HG02970 (cell line): ENCODE results near the gene BANP.
"Not testable (repeated sequence)": the region's sequence is repeated elsewhere in the genome, so short reads cannot be mapped to it uniquely, and the experiment has no call there.

Source experiments
- ATAC-seq: cut with Tn5 transposase; IDR thresholded peaks from one replicate; pipeline ENCODE4 v1.9.1; 2021; ENCODE audit warnings: mild to moderate bottlenecking, moderate library complexity, moderate number of reproducible peaks; ENCODE audit not compliant: unreplicated experiment, low FRiP score

Gene BANP

DNA sequence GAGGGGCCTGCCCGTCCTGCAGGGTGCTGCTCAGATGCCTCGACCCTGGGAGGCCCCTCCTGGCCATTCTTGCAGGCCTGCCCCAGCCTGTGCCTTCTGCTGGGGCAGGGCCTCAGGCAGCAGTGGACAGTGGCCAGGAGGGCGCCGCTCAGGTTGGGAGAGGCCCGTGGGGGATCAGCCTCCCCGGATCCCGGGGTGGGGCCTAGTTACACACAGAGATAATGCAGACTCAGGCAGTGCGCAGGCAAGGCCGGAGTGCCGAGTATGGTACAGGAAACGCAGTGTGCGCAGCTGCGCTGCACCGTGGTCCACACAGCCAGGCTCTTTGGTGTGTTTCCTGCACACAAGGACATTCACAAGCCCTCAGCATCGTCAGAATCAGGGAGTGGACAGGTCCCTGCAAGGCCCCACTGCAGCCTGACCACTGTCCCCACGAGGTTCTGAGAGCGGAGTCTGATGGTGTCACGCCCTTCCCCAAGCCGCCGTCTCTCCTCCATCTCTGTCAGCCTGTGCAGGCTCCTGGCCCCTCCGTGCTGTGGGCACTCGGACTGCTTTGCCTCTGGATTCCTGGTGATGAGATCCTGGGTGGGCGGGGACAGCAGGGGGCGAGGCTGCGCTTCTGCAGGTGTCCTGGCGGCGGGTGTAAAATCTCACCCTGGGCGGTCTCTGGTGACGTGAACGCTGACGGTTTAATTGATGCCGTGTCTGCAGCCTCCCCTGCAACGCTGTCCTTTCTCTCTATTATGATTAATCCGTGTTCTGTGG is 141.7 kb downstream of the BANP start:
- ATAC-seq, result not testable (repeated sequence)

DNA sequence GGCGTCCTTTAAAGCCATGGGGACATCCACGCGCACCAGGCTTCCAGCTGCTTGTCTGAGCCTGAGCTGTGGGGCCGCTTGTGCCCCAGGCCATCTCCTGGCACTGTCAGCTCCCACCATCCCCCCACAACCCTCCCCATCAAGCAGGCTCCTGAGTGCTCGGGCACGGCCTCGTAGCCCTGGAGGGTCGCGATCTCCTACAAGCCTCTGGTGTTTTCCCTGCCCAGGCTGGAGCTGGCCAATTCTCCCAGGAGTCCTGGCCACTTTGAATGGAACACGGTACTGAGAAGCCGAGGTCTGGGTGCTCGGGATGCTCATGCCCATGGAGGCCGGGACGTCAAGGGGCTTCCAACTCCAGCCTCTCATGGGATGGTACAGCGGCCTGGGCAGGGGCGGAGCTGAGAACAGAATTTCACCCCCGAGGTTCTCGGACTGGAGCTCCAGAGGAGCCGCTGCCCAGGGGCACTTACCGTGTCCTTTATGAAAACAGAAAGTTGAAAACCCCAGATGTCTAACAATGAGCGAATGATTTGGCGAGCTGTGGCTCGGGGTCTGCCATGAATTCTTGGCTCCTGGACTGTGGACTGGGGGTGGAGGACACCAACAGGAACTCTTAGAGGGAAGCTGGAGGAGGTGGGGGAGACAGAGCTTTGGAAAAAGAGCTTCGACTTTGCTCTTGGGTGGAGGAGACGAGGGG is 142.5 kb downstream of the BANP start:
- not testable (repeated sequence) for ATAC-seq

GRCh38 chr16:88094253-88094575 is 143.0 kb downstream of the BANP start:
- not testable (repeated sequence) for ATAC-seq

DNA sequence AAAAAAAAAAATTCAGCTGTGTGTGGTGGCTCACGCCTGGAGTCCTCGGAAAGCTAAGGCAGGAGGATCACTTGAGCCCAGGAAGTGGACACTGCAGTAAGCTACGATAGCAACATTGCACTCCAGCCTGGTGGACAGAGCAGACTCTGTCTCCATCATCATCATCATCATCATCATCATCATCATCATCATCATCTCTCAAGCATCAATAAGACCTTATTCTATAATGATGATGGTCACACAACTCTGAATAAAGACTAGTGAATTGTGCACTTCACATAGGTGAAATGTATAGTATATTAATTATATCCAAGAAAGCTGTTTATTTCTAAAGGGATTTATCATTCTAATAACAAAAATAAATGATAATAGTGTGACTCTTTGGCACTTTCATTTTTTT is 143.7 kb downstream of the BANP start:
- ATAC-seq, result not testable (repeated sequence)

- ATAC-seq, result not testable (repeated sequence)
Observed at GRCh38 chr16:88096659-88097058, 145.4 kb downstream of the BANP start.

- not testable (repeated sequence) for ATAC-seq
Observed at GRCh38 chr16:88098731-88099562, 147.7 kb downstream of the BANP start.

DNA sequence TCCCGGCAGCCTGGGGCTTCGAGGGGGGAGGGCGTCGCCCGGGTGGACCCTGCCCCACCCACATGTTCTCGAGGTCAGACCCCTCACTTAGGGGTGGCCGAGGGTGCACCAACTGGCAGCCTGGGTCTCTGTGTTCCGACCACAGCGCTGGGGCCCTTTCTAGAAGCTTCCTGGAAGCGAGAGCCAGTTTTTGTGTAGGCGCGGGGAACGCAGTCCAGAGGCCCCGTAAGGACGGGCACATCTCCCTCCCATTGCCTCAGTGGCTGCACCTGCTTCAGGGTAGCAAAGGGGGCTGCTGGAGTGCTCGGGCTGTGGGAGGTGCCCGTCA is 148.3 kb downstream of the BANP start:
- ATAC-seq, result no peak

DNA sequence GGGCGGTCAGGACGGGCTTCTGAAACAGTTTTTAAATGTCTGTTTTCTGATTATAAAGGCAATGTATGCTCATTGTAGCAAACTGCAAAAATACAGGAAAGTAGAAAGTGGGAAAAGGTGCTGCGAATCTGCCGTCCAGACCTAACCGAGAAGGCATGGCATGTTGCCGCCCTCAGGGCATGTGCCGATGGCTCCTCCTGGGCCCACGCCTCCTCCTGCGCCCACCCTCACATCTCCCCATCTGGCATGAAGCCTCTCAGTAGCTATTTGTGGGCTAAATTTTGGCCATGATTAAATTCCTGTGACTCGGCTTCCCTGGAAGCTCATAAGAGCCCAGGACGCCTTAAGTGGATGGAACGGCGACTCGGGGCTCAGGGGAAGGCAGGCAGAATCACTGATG is 148.7 kb downstream of the BANP start:
- ATAC-seq, result not testable (repeated sequence)

- ATAC-seq, result not testable (repeated sequence)
Observed at GRCh38 chr16:88100801-88101622, 149.8 kb downstream of the BANP start.

GRCh38 chr16:88101623-88102105 is 150.4 kb downstream of the BANP start:
- ATAC-seq, result not testable (repeated sequence)

DNA sequence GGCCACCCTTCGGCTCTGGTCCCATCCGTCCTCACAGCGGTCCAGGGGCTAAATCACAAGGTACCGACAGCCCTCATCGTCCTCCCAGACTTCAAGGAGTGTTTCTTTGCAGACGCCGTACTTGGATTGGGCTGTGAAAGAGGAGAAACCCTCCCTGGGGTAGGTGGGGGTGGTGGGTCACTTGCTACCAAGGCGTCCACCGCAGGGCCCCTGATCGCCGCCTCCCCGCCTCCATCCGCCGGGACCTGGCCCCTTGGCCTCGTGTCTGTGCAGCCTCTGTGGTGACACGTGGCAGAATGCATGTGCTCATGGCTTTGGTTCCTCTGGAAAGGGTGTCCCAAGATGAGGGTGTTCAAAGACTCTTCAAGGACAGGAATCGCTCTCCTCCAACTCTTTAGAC is 151.4 kb downstream of the BANP start:
- ATAC-seq, result no peak

GRCh38 chr16:88103011-88103410 is 151.8 kb downstream of the BANP start:
- no peak for ATAC-seq

DNA sequence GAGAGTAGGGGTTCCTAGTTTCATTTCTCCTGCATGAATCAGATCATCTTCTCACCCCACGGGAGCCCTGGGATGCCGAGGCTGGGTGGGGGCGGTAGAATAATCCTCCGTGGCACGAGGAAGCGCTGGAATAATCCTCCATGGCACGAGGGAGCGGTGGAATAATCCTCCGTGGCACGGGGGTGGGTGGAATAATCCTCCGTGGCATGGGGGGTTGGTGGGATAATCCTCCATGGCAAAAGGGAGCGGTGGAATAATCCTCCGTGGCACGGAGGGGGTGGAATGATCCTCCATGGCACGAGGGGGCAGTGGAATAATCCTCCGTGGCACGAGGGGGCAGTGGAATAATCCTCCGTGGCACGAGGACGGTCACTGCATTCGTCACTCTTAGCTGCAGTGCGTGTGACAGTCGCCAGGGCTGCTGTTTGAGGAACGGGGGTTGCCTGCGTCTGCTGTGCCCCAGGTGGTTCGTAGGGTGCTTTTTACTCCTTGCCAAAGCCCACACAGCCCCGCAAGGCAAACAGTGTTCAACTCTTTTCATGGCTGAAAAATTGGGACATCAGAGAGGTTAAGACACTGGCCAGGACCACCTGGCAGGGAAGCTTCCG is 152.5 kb downstream of the BANP start:
- ATAC-seq, result no peak

- ATAC-seq, result not testable (repeated sequence)
Observed at GRCh38 chr16:88104363-88104762, 153.1 kb downstream of the BANP start.

- not testable (repeated sequence) for ATAC-seq
Observed at GRCh38 chr16:88105574-88106140, 154.4 kb downstream of the BANP start.

GRCh38 chr16:88106566-88106965 is 155.3 kb downstream of the BANP start:
- not testable (repeated sequence) for ATAC-seq

GRCh38 chr16:88108762-88109161 is 157.5 kb downstream of the BANP start:
- ATAC-seq, result no peak

DNA sequence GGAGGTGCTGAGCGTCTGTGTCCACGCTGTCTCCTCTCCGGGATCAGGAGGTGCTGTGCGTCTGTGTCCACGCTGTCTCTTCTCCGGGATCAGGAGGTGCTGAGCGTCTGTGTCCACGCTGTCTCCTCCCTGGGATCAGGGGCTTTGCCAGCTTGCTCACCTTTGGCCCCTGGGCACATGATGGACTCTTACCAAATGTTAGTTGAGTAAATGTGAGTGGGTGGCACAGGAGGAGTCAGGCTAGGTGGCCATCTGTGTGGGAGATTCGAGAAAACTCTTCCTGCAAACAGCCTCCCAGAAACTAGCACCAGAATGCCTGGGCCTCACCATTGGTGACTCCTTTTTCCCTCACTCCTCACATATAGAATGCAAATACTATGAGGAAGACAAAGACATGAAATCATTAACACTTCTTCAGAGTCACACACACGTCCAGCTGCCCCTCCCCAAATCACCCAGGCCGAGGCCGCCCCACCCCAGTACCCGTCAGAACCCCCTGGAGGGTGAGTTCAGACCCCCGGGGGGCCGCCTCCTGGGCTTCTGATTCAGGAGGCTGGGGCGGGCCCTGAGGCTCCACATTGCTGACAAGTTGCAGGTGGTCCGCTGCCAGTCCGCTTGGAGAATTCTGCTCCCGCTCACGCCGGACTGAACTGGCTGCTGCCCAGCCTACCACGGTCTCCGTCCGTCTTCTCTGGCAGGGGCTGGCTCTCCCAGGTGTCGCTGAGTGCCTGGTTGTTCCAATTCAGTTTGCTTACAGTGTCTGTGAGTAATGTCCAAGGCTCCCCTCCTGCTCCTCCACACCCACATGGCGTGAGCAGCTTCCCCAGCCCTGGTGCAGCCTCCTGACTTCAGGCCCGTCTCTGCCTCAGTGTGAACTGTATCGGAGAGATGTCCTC is 158.7 kb downstream of the BANP start:
- ATAC-seq, result not testable (repeated sequence)
